AG09309 (cell line): ENCODE data around the gene MBTPS2.

ENCODE experiments used
- DNase-seq: peaks from one replicate; pipeline ENCODE4 v3.0.0-alpha.2; 2010; ENCODE audit warnings: low read depth
- H3K4me3 ChIP-seq: 2 replicates; pipeline ENCODE4 v1.5.1; 2011; ENCODE audit warnings: mild to moderate bottlenecking, low read depth, low read length, moderate library complexity; ENCODE audit not compliant: control insufficient read depth
- CTCF ChIP-seq: IDR thresholded peaks from 2 replicates; pipeline ENCODE4 v1.5.1; 2011; ENCODE audit warnings: mild to moderate bottlenecking, low read depth, low read length, inconsistent platforms; ENCODE audit not compliant: insufficient read depth, control insufficient read depth; ENCODE audit errors: missing control alignments

The MBTPS2 gene

GRCh38 chrX:21839334-21840192 is at the start of gene MBTPS2:
Gene MBTPS2, plus strand, starts transcription at chrX:21839617. Its CDS starts 118 bp downstream, at chrX:21839735.
- TF ChIP-seq CTCF = peak; percentile 27
- peak; percentile 70 for DNase-seq
- peak within 1 kb of the TSS; percentile 86 for H3K4me3 ChIP-seq

GRCh38 chrX:21798677-21799219 is 40.7 kb upstream of the MBTPS2 start:
- no peak overlapping the region for H3K4me3 ChIP-seq
- DNase-seq = no peak
- TF ChIP-seq CTCF = no peak

- DNase-seq = no peak
- H3K4me3 ChIP-seq = no peak overlapping the region
- no peak for TF ChIP-seq CTCF
These were observed 39.6 kb upstream of the MBTPS2 start for GRCh38 chrX:21799767-21800166.

- no peak overlapping the region for H3K4me3 ChIP-seq
- no peak for TF ChIP-seq CTCF
- no peak for DNase-seq
These were observed 39.1 kb upstream of the MBTPS2 start for GRCh38 chrX:21800344-21800770.

- H3K4me3 ChIP-seq = no peak overlapping the region
- TF ChIP-seq CTCF = no peak
- no peak for DNase-seq
These were observed 37.3 kb upstream of the MBTPS2 start for GRCh38 chrX:21802054-21802670.

- TF ChIP-seq CTCF = no peak
- no peak overlapping the region for H3K4me3 ChIP-seq
- no peak for DNase-seq
These were observed 36.6 kb upstream of the MBTPS2 start for GRCh38 chrX:21802839-21803238.
